Fibroblast of mammary gland (primary cell): ENCODE data around the gene PCK2.

Source experiments
- DNase-seq: peaks from one replicate; pipeline ENCODE4 v3.0.0-alpha.2; 2010; ENCODE audit warnings: low read depth
- H3K4me3 ChIP-seq: 2 replicates; pipeline ENCODE4 v1.5.1; 2011; ENCODE audit warnings: low read depth, mild to moderate bottlenecking, low read length, moderate library complexity; ENCODE audit not compliant: control insufficient read depth
- TF ChIP-seq, protein P1 (sequence below): conservative IDR thresholded peaks from 2 replicates; pipeline ENCODE4 v1.5.1; 2011; ENCODE audit warnings: low read depth, low read length, inconsistent platforms; ENCODE audit not compliant: control insufficient read depth, insufficient read depth

PCK2 gene

DNA sequence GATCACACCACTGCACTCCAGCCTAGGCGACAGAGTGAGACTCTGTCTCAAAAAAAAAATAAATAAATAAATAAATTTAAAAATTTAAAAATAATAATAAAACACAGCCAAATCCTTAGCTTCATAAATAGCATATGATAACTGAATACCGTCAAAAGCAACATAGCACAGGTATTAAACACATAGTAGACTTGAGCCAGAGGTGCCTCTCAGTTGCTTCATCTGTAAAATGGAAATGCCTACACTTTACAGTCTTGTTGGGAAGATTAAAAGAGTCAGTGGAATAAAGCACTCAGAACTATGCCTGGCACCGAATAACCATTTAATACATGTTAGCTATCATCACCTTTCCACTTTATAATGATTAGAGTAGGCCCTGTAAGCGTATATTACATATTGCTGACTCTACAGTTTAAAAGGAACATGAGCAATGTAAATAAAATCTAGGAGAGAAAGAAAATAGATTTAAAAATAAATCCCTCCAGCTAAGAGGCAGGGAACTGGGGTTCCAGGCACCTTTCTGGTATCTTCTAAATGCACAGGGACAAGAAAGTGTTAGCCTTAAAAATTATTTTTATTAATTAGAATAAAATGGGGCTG lies 12.7 kb downstream of the PCK2 start:
- DNase-seq, result no peak
- TF ChIP-seq, protein P1, sequence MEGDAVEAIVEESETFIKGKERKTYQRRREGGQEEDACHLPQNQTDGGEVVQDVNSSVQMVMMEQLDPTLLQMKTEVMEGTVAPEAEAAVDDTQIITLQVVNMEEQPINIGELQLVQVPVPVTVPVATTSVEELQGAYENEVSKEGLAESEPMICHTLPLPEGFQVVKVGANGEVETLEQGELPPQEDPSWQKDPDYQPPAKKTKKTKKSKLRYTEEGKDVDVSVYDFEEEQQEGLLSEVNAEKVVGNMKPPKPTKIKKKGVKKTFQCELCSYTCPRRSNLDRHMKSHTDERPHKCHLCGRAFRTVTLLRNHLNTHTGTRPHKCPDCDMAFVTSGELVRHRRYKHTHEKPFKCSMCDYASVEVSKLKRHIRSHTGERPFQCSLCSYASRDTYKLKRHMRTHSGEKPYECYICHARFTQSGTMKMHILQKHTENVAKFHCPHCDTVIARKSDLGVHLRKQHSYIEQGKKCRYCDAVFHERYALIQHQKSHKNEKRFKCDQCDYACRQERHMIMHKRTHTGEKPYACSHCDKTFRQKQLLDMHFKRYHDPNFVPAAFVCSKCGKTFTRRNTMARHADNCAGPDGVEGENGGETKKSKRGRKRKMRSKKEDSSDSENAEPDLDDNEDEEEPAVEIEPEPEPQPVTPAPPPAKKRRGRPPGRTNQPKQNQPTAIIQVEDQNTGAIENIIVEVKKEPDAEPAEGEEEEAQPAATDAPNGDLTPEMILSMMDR, result no peak
- no peak overlapping the region for H3K4me3 ChIP-seq

DNA sequence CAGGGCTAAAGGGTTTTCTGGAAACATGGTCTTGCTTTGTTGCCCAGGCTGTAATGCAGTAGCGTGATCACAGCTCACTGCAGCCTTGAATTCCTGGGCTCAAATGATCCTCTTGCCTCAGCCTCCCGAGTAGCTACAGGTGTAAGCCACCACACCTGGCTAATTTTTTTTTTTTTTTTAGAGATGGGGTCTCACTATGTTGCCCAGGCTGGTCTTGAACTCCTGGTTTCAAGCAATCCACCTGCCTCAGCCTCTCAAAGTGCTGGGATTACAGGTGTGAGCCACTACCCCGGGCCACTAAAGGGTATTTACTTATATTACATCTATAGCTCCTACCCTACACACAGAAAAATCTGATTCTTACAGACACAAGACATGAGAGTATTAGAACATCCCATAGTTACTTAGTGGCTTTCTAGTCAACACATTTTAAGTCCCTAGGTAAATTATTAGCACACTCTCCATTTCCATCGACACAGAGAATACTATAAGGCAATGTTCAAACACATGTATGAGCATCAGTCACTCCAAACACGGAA lies 14.3 kb downstream of the PCK2 start:
- DNase-seq, result no peak
- no peak overlapping the region for H3K4me3 ChIP-seq
- TF ChIP-seq, protein P1, result no peak

DNA sequence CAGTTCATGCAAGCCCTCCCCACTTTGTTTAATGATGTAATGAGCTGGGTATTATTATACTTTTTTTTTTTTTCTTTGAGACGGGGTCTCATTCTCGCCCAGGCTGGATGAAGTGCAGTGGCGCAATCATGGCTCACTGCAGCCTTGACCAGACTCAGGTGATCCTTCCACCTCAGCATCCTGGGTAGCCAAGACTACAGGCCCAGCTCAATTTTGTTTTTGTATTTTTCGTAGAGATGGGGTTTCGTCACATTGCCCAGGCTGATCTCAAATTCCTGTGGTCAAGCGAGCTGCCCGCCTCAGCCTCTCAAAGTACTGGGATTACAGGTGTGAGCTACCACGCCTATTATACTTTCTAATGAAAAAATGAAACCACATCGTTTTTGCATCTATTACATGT lies 15.9 kb downstream of the PCK2 start:
- no peak for DNase-seq
- TF ChIP-seq, protein P1, result no peak
- no peak overlapping the region for H3K4me3 ChIP-seq

DNA sequence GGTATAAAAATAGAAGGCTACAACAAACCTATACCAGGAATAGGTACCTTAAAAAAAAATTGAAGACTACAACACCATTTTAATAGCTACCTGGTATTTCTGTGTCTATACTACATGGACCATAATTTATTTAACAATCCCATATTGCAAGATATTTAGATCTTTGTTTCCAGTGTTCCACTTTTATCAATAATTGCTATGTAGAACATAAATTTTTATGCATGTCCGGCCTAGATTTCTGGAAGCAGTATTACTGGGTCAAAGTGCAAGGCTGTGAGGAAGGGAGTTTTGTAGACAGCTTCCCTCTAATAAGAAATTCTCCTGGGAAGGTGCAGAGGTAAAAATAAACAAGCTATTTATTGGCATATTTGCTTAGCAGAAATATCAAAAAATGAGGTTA lies 16.4 kb downstream of the PCK2 start:
- TF ChIP-seq, protein P1, result no peak
- DNase-seq, result no peak
- H3K4me3 ChIP-seq, result no peak overlapping the region

DNA sequence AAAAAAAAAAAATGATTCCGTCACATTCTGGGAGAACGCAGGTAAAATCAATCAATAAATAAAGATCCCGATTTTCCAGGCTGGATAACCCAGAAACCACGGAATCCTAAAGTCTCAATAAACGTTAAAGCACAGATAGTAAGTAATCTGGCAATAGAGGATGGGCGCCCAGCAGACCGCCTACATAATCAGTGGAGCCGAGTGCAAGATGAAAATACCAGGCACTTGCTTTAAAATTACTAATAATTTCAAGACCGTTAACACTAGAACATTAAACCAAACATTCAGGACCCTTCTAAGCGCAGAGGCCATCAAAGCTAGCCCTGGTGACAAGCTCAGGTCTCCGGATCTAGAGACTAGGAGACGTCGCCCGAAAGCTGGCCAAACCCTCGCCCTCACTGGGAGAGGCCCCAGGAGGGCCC lies 19.3 kb downstream of the PCK2 start:
- DNase-seq, result no peak
- TF ChIP-seq, protein P1, result no peak
- peak overlapping the region; percentile 89 for H3K4me3 ChIP-seq

DNA sequence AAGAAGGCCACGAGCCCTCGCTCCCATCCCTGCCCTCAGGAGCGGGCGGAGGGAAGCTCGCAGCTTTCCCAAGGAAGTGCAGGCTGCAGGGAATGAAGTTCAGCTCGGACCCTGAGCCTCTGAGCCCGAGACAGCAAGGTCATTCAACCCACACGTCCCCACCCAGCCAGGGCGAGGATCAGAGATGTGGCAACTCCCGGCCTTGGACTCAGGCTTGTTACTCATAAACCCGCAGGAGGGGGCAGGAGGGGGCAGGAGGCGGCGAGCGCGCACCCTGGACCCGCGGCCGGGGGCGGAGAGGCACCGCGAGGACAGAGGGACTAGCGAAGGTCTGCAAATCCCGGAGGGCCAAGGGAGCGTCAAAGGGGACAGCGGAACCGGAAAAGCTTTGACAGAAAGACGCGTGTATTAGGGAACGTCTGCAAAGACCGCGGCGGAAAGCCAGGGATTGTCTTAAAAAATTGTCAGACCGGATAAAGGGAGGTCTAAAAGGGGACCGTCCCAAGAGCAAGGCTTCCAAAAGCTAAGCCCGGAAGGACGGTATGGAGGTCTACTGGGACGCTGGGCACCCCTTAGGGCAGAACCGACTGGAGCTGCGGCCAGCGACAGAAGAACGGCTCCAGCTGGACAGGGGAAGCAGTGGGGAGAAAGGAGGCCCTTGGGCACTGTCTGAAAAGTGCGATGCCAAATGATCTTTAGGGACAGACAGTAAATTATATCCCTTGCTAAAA lies 19.9 kb downstream of the PCK2 start:
- TF ChIP-seq, protein P1, result no peak
- H3K4me3 ChIP-seq, result peak overlapping the region; percentile 89
- DNase-seq, result peak; percentile 87
